WTC11 (cell line): ENCODE data around the gene DPYSL4. TPM values are rescaled to one million over a fixed set of nuclear protein-coding genes. Genes with fewer than 3 reads are reported as not detected.

Source experiments
- ATAC-seq: fragments of 200-7000 bp; cut with Tn5 transposase; 2 replicates; pipeline ENCODE4 v1.10.0; 2021; ENCODE audit warnings: mild to moderate bottlenecking, moderate library complexity
- CTCF ChIA-PET: fragments of 300-600 bp; sonication (Branson Sonifier 250); formaldehyde crosslinking; loops from one replicate; lab custom pipeline; 2021; ENCODE audit warnings: antibody characterized with exemption; lab: Charles Lee
- POLR2A ChIA-PET: fragments of 350-600 bp; sonication (Branson Sonifier 250); formaldehyde crosslinking; loops from one replicate; lab custom pipeline; 2021; ENCODE audit warnings: antibody characterized with exemption; lab: Charles Lee
- DNase-seq: peaks from one replicate; pipeline ENCODE4 v3.0.0; 2021; ENCODE audit warnings: low spot score
- H3K27ac Mint-ChIP-seq: 2 replicates; pipeline ENCODE4 v1.8.0; 2021; ENCODE audit warnings: mixed read lengths
- H3K27me3 Mint-ChIP-seq: 2 replicates; pipeline ENCODE4 v1.8.0; 2021; ENCODE audit warnings: low read depth, mild to moderate bottlenecking, moderate library complexity, mixed read lengths
- H3K36me3 Mint-ChIP-seq: 2 replicates; pipeline ENCODE4 v1.8.0; 2021; ENCODE audit warnings: mixed read lengths
- H3K4me1 Mint-ChIP-seq: 2 replicates; pipeline ENCODE4 v1.8.0; 2022; ENCODE audit warnings: mixed read lengths
- H3K4me3 Mint-ChIP-seq: 2 replicates; pipeline ENCODE4 v1.8.0; 2021; ENCODE audit warnings: mild to moderate bottlenecking, moderate library complexity, mixed read lengths
- H3K9me3 Mint-ChIP-seq: 2 replicates; pipeline ENCODE4 v1.8.0; 2021; ENCODE audit warnings: mixed read lengths
- CREM ChIP-seq: sonication (generic); formaldehyde crosslinking; IDR thresholded peaks from 2 replicates; pipeline ENCODE4 v1.8.1; 2022; ENCODE audit warnings: mild to moderate bottlenecking, missing genetic modification reagents, moderate library complexity
- ELF4 ChIP-seq: sonication (generic); formaldehyde crosslinking; IDR thresholded peaks from 2 replicates; pipeline ENCODE4 v1.8.1; 2022; ENCODE audit warnings: low read depth, mild to moderate bottlenecking, moderate library complexity, missing genetic modification reagents
- GTF2I ChIP-seq: fragments of 250-450 bp; sonication (Bioruptor Pico); conservative IDR thresholded peaks from 2 replicates; pipeline ENCODE4 v1.4.0; 2021; ENCODE audit warnings: mild to moderate bottlenecking
- JUN ChIP-seq: sonication (generic); formaldehyde crosslinking; IDR thresholded peaks from 2 replicates; pipeline ENCODE4 v1.8.0; 2023; ENCODE audit warnings: mild to moderate bottlenecking, missing genetic modification reagents
- MAX ChIP-seq: sonication (generic); formaldehyde crosslinking; IDR thresholded peaks from 2 replicates; pipeline ENCODE4 v1.8.0; 2022; ENCODE audit warnings: mild to moderate bottlenecking, missing genetic modification reagents
- PRDM15 ChIP-seq: sonication (generic); formaldehyde crosslinking; IDR thresholded peaks from 2 replicates; pipeline ENCODE4 v1.8.0; 2022; ENCODE audit warnings: missing genetic modification reagents
- PREB ChIP-seq: sonication (generic); formaldehyde crosslinking; IDR thresholded peaks from 2 replicates; pipeline ENCODE4 v1.8.1; 2022; ENCODE audit warnings: mild to moderate bottlenecking, missing genetic modification reagents, moderate library complexity, borderline replicate concordance
- RORB ChIP-seq: fragments of 250-450 bp; sonication (Bioruptor Pico); IDR thresholded peaks from 2 replicates; pipeline ENCODE4 v1.9.0; 2021; ENCODE audit warnings: mild to moderate bottlenecking
- SP1 ChIP-seq: sonication (generic); formaldehyde crosslinking; conservative IDR thresholded peaks from 2 replicates; pipeline ENCODE4 v1.8.1; 2022; ENCODE audit warnings: missing genetic modification reagents
- TCF7 ChIP-seq: sonication (generic); formaldehyde crosslinking; IDR thresholded peaks from 2 replicates; pipeline ENCODE4 v1.8.0; 2022; ENCODE audit warnings: mild to moderate bottlenecking, low read depth, missing genetic modification reagents, moderate library complexity
- ZNF281 ChIP-seq: sonication (generic); formaldehyde crosslinking; IDR thresholded peaks from 2 replicates; pipeline ENCODE4 v1.8.0; 2023; ENCODE audit warnings: mild to moderate bottlenecking, missing genetic modification reagents
- ZNF671 ChIP-seq: fragments of 250-450 bp; sonication (Bioruptor Pico); IDR thresholded peaks from 2 replicates; pipeline ENCODE4 v1.8.0; 2021; ENCODE audit warnings: mild to moderate bottlenecking
- total RNA-seq: library from RNA; stranded (reverse); gene quantifications from 3 replicates; pipeline ENCODE4 v1.2.3, GENCODE V29; 2021
- TF ChIP-seq, protein P1 (sequence below): sonication (generic); formaldehyde crosslinking; IDR thresholded peaks from 2 replicates; pipeline ENCODE4 v1.8.0; 2022; ENCODE audit warnings: mild to moderate bottlenecking, missing genetic modification reagents
- TF ChIP-seq, protein P2 (sequence below): sonication (generic); formaldehyde crosslinking; IDR thresholded peaks from 2 replicates; pipeline ENCODE4 v1.8.1; 2023; ENCODE audit warnings: mild to moderate bottlenecking, moderate library complexity, missing genetic modification reagents
- TF ChIP-seq, protein P3 (sequence below): fragments of 250-450 bp; sonication (Bioruptor Pico); IDR thresholded peaks from 2 replicates; pipeline ENCODE4 v2.1.2; 2022; ENCODE audit warnings: mild to moderate bottlenecking, moderate library complexity

The DPYSL4 gene
- total RNA-seq, 1 experiment from 2014 or later = 17.0 TPM

DNA sequence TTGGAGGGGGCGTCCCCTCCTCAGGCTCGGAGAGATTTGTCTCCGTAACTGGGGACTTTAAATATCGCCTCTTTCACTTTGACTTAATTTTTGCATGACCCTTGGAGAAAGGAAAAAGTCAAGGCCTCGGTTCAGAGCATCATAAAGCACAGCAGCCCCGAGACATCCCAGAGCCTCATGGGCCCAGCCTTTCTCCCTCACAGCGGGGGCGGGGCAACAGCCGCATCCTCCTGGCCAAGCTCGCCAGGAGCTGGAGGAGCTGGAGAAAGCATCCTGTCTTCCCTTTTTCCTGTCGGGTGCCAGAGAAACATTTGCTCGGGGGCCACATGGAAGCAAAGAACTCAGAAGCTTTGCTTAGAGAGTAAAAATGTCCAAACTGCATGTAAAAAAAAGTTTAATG lies 43.6 kb upstream of the DPYSL4 start:
- CTCF ChIA-PET = interaction anchor here (0.6 to 2.8 kb wide), 26 partner anchors 9 to 1201 kb away, joined by 3 to 20 read pairs (median 6); partner anchors contain the start of genes JAKMIP3 and PPP2R2D
- Mint-ChIP-seq H3K27ac (no peak overlapping the region), H3K4me3 (no peak overlapping the region)
- no peak for DNase-seq
- TF ChIP-seq ZNF281 (CRISPR knock-in tag) (no peak), RORB (CRISPR knock-in tag) (no peak)
- TF ChIP-seq, all 79 proteins: peak for 0
- POLR2A ChIA-PET = interaction anchor here (0.9 kb wide), 1 partner anchor 33 kb away, joined by 3 read pairs; no protein-coding TSS in a partner anchor
- ATAC-seq = peak; percentile 50
- Mint-ChIP-seq H3K9me3 (no peaks in the 10 kb centered on the region), H3K27me3 (no peaks in the 10 kb centered on the region), H3K36me3 (no peaks in the 10 kb centered on the region), H3K4me1 (peaks cover 9% of the 10 kb centered on the region)

DNA sequence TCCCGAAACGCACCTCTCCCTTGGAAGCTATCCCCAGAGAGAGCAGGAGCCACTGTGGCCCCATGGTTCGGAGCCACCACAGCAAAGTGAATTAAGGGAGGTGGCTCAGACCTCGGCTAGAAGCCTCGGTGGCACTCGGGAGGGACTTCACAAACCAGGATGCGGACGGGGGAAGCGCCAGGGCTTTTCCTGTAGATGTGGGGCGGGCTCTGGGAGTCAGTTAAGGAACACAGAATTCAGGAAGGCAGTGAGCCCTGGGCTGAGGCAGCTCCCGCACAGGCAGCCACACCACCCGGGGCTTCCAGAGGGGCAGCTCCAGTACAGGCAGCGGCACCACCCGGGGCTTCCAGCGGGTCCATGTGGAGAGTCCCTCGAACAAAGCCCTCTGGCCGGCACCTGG lies 42.7 kb upstream of the DPYSL4 start:
- CTCF ChIA-PET = interaction anchor here (1.4 to 1.9 kb wide), 3 partner anchors 8 to 217 kb away, joined by 5 to 8 read pairs (median 6); no protein-coding TSS in a partner anchor
- H3K27ac Mint-ChIP-seq = no peak overlapping the region
- ATAC-seq (no peak), DNase-seq (no peak)
- H3K36me3 Mint-ChIP-seq = no peaks in the 10 kb centered on the region
- POLR2A ChIA-PET = no interaction called here
- H3K4me3 Mint-ChIP-seq = no peak overlapping the region
- H3K27me3 Mint-ChIP-seq = no peaks in the 10 kb centered on the region
- H3K9me3 Mint-ChIP-seq = no peaks in the 10 kb centered on the region
- TF ChIP-seq GTF2I (no peak), CREM (CRISPR knock-in tag) (no peak), ZNF671 (CRISPR knock-in tag) (no peak), ELF4 (CRISPR knock-in tag) (no peak), PRDM15 (CRISPR knock-in tag) (no peak)
- H3K4me1 Mint-ChIP-seq = peaks cover 9% of the 10 kb centered on the region

DNA sequence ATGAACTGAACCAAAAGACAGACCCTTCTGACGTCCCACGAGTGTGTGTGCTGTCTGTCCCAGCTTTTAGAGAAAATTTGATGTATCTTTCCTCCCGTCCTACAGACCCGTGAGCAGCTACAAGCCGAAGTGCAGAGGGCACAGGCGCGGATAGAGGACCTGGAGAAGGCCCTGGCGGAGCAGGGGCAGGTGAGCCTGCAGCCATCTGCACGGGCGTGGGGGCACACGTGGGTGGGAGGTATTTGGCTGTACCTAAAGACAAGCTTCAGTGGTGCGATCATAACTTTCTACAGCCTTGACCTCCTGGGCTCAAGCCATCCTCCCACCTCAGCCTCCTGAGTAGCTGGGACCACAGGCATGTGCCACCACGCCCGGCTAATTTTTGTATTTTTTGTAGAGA lies 41.7 kb upstream of the DPYSL4 start:
- no peak for ATAC-seq
- ChIA-PET POLR2A (no interaction called here), CTCF (interaction anchor here (1.0 kb wide), 1 partner anchor 122 kb away, joined by 3 read pairs; no protein-coding TSS in a partner anchor)
- H3K9me3 Mint-ChIP-seq = no peaks in the 10 kb centered on the region
- H3K4me1 Mint-ChIP-seq = peaks cover 9% of the 10 kb centered on the region
- H3K36me3 Mint-ChIP-seq = no peaks in the 10 kb centered on the region
- H3K27me3 Mint-ChIP-seq = no peaks in the 10 kb centered on the region
- TF ChIP-seq PREB (CRISPR knock-in tag) = no peak
- TF ChIP-seq TCF7 = no peak
- H3K27ac Mint-ChIP-seq = no peak overlapping the region
- H3K4me3 Mint-ChIP-seq = no peak overlapping the region
- DNase-seq = no peak

- ATAC-seq = no peak
- DNase-seq = no peak
- no peaks in the 10 kb centered on the region for H3K9me3 Mint-ChIP-seq
- H3K36me3 Mint-ChIP-seq = no peaks in the 10 kb centered on the region
- ChIA-PET POLR2A (no interaction called here), CTCF (interaction anchor here (1.0 kb wide), 1 partner anchor 123 kb away, joined by 3 read pairs; no protein-coding TSS in a partner anchor)
- no peak overlapping the region for H3K27ac Mint-ChIP-seq
- H3K4me1 Mint-ChIP-seq = peaks cover 9% of the 10 kb centered on the region
- no peak overlapping the region for H3K4me3 Mint-ChIP-seq
- no peaks in the 10 kb centered on the region for H3K27me3 Mint-ChIP-seq
- TF ChIP-seq MAX (CRISPR knock-in tag) (no peak), ZNF671 (CRISPR knock-in tag) (no peak), JUN (CRISPR knock-in tag) (no peak), SP1 (no peak)
- TF ChIP-seq, protein P1, sequence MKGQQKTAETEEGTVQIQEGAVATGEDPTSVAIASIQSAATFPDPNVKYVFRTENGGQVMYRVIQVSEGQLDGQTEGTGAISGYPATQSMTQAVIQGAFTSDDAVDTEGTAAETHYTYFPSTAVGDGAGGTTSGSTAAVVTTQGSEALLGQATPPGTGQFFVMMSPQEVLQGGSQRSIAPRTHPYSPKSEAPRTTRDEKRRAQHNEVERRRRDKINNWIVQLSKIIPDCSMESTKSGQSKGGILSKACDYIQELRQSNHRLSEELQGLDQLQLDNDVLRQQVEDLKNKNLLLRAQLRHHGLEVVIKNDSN (CRISPR knock-in tag) = no peak
- TF ChIP-seq, protein P2, sequence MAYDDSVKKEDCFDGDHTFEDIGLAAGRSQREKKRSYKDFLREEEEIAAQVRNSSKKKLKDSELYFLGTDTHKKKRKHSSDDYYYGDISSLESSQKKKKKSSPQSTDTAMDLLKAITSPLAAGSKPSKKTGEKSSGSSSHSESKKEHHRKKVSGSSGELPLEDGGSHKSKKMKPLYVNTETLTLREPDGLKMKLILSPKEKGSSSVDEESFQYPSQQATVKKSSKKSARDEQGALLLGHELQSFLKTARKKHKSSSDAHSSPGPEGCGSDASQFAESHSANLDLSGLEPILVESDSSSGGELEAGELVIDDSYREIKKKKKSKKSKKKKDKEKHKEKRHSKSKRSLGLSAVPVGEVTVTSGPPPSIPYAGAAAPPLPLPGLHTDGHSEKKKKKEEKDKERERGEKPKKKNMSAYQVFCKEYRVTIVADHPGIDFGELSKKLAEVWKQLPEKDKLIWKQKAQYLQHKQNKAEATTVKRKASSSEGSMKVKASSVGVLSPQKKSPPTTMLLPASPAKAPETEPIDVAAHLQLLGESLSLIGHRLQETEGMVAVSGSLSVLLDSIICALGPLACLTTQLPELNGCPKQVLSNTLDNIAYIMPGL (CRISPR knock-in tag) = no peak
- TF ChIP-seq, protein P3, sequence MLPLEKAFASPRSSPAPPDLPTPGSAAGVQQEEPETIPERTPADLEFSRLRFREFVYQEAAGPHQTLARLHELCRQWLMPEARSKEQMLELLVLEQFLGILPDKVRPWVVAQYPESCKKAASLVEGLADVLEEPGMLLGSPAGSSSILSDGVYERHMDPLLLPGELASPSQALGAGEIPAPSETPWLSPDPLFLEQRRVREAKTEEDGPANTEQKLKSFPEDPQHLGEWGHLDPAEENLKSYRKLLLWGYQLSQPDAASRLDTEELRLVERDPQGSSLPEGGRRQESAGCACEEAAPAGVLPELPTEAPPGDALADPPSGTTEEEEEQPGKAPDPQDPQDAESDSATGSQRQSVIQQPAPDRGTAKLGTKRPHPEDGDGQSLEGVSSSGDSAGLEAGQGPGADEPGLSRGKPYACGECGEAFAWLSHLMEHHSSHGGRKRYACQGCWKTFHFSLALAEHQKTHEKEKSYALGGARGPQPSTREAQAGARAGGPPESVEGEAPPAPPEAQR (CRISPR knock-in tag) = no peak
Measured at GRCh38 chr10:132145521-132146185, 41.1 kb upstream of the DPYSL4 start.
